GM12892 (cell line): ENCODE data around the gene MALRD1.
"Not testable (repeated sequence)": the region's sequence is repeated elsewhere in the genome, so short reads cannot be mapped to it uniquely, and the experiment has no call there.

ENCODE experiments used
- DNase-seq: peaks from one replicate; pipeline ENCODE4 v3.0.0; 2011; ENCODE audit not compliant: insufficient read length
- FAIRE-seq: peaks from 2 replicates; lab custom pipeline; 2011; peaks lifted over from hg19 to GRCh38; lab: Jason Lieb, UNC
- POLR2A ChIP-seq: IDR thresholded peaks from 2 replicates; pipeline ENCODE4 v1.6.1; 2011; ENCODE audit warnings: low read depth, low read length, control low read depth
- POLR2AphosphoS5 ChIP-seq: IDR thresholded peaks from 2 replicates; pipeline ENCODE4 v1.6.1; 2011; ENCODE audit warnings: low read depth, low read length, control low read depth
- TAF1 ChIP-seq: IDR thresholded peaks from 2 replicates; pipeline ENCODE4 v1.6.1; 2011; ENCODE audit warnings: low read depth, mild to moderate bottlenecking, control low read depth, low read length, borderline replicate concordance

MALRD1 gene

GRCh38 chr10:19505320-19506312, 457.0 kb downstream of the MALRD1 start:
- FAIRE-seq, result no peak
- TF ChIP-seq TAF1, result no peak
- DNase-seq, result no peak

GRCh38 chr10:19510005-19510732, 461.6 kb downstream of the MALRD1 start:
- FAIRE-seq, DNase-seq: not testable (repeated sequence)

- no peak for FAIRE-seq
- no peak for DNase-seq
- TF ChIP-seq POLR2A (no peak), POLR2AphosphoS5 (no peak), TAF1 (no peak)
Measured at GRCh38 chr10:19518109-19518508, 469.5 kb downstream of the MALRD1 start.

GRCh38 chr10:19518632-19519031, 470.0 kb downstream of the MALRD1 start:
- no peak for TF ChIP-seq POLR2A
- TF ChIP-seq TAF1, result no peak
- no peak for TF ChIP-seq POLR2AphosphoS5
- DNase-seq (no peak), FAIRE-seq (no peak)

- no peak for DNase-seq
- FAIRE-seq, result no peak
Measured at GRCh38 chr10:19531324-19531723, 482.7 kb downstream of the MALRD1 start.

GRCh38 chr10:19532411-19532810, 483.8 kb downstream of the MALRD1 start:
- TF ChIP-seq POLR2A, result no peak
- no peak for TF ChIP-seq POLR2AphosphoS5
- no peak for TF ChIP-seq TAF1
- FAIRE-seq (no peak), DNase-seq (no peak)

More at GRCh38 chr10:19531324-19531723, 482.7 kb downstream of the MALRD1 start:
- no peak for TF ChIP-seq POLR2A
- TF ChIP-seq POLR2AphosphoS5, result no peak
- TF ChIP-seq TAF1, result no peak

DNA sequence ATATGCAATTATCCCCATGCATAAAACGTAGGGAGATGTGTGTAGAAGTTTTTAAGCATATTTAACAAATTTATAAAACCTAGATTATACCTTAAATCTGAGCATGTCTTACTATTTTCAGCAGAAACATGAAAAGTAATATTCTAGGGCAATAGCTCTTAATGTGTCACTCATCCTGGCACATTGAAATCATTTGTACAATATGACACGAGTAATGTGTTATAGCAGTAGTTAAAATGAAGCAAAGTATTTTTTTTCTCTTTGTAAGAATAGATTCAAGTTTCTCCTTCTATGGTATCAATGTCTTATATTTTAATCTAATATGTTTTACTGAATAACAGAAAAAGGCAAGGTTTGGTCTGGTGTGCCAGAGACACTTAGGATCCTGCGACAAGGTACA, 492.7 kb downstream of the MALRD1 start:
- FAIRE-seq, result no peak
- TF ChIP-seq POLR2A, result no peak
- no peak for TF ChIP-seq POLR2AphosphoS5
- no peak for TF ChIP-seq TAF1
- DNase-seq, result no peak

- no peak for TF ChIP-seq POLR2A
- no peak for TF ChIP-seq POLR2AphosphoS5
- TF ChIP-seq TAF1, result no peak
- FAIRE-seq (no peak), DNase-seq (no peak)
Measured at GRCh38 chr10:19546224-19546623, 497.6 kb downstream of the MALRD1 start.

DNA sequence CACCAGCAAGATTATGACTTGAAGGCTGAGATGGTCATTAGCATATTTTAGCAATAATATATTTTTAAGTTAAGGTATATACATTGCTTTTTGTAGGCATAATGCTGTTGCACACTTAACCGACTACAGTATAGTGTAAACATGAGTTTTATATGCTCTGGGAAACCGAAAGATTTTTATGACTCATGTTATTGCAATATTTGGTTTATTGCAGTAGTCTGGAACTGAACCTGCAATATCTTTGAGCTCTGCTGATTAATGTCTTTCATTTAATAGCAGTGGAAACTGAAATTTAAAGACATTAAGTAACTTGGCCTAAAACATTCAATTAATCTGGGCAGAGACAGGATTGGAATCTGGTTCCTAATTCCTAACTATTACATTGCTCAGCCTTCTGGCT, 500.9 kb downstream of the MALRD1 start:
- no peak for DNase-seq
- no peak for FAIRE-seq
- TF ChIP-seq POLR2A (no peak), TAF1 (no peak), POLR2AphosphoS5 (no peak)

DNA sequence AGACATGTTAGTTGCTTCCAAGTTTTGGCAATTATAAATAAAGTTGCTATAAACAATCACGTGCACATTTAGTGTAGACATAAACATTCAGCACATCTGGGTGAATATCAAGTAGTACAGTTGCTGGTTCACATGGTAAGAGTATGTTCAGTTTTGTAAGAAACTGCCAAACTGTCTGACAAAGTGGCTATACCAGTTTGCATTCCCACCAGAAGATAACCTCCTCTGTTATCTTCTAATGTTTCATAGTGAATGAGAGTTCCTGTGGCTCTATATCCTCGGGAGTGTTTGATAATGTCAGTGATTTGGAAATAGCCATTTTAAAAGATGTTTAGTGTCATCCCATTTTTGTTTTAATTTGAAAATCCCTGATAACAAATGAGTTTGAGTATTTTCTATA, 508.1 kb downstream of the MALRD1 start:
- TF ChIP-seq POLR2A (no peak), POLR2AphosphoS5 (no peak), TAF1 (no peak)
- DNase-seq, result no peak
- FAIRE-seq, result no peak

- no peak for FAIRE-seq
- TF ChIP-seq POLR2AphosphoS5, result no peak
- no peak for TF ChIP-seq TAF1
Measured at GRCh38 chr10:19561181-19561580, 512.6 kb downstream of the MALRD1 start.

More at GRCh38 chr10:19561181-19561580, 512.6 kb downstream of the MALRD1 start:
- no peak for DNase-seq
